Measurements from ENCODE around the gene SARNP. TPM values are rescaled to one million over a fixed set of nuclear protein-coding genes. Genes with fewer than 3 reads are reported as not detected.
"Not testable (repeated sequence)": the region's sequence is repeated elsewhere in the genome, so short reads cannot be mapped to it uniquely, and the experiment has no call there.

The SARNP gene
- total RNA-seq, 1 donor from 2014 or later = 33.1 TPM

DNA sequence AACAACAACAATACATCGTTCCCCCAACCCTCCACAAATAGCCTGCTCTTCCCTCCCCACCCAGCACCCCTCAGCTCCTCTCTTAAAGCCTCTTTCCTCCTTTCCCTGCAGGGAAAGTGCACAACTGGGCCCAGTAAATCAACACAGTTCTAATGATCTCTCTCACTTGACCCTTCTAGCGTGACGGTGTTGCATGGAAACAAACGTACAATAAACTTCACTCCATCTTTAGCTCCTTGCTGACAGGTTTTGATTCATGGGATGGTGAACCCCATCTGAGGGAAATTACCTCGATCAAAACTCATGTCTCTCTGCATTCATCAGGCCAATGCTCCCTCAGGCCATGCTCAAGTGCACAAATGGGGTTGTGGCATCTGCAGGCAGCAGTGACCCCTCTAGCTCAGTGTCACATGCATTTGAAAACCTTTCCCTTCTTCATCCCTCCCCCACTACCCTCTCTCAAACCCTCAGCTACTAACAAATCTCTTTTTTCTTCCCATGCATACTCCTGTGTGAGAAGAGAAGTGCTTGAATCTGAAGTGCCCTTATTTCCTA lies 51.7 kb downstream of the SARNP start:
- no peak overlapping the region for H3K27ac ChIP-seq
- intact Hi-C loops (cut with DNase I) = no loop called here
- H3K4me3 ChIP-seq = no peak overlapping the region
- no peak for DNase-seq (ENCODE audit: extremely low spot score in 2 of 2)
- H3K4me1 ChIP-seq = no peaks in the 10 kb centered on the region
- H3K27me3 ChIP-seq = no peaks in the 10 kb centered on the region
- TF ChIP-seq POLR2AphosphoS5 (IDR thresholded peaks at IDR 0.05; ENCODE audit: insufficient read depth in 1 of 2, low read depth in 1 of 2) = no peak
- no peak for TF ChIP-seq POLR2A (IDR thresholded peaks at IDR 0.05)
- TF ChIP-seq CTCF (IDR thresholded peaks at IDR 0.05) = no peak
- peaks cover 0 to 17% of the 10 kb centered on the region in 2 donors for H3K36me3 ChIP-seq
- H3K9me3 ChIP-seq = no peaks in the 10 kb centered on the region

- DNase-seq (ENCODE audit: extremely low spot score in 2 of 2) = no peak
- H3K27me3 ChIP-seq = no peaks in the 10 kb centered on the region
- H3K4me3 ChIP-seq = no peak overlapping the region
- no peaks in the 10 kb centered on the region for H3K9me3 ChIP-seq
- intact Hi-C loops (cut with DNase I) = no loop called here
- no peak overlapping the region for H3K27ac ChIP-seq
- H3K36me3 ChIP-seq = peaks cover 0 to 27% of the 10 kb centered on the region in 2 donors
- no peaks in the 10 kb centered on the region for H3K4me1 ChIP-seq
- TF ChIP-seq POLR2A (IDR thresholded peaks at IDR 0.05) (no peak), POLR2AphosphoS5 (IDR thresholded peaks at IDR 0.05; ENCODE audit: insufficient read depth in 1 of 2, low read depth in 1 of 2) (no peak), CTCF (IDR thresholded peaks at IDR 0.05) (no peak)
Observed at GRCh38 chr12:55762646-55763045, 54.9 kb downstream of the SARNP start.

DNA sequence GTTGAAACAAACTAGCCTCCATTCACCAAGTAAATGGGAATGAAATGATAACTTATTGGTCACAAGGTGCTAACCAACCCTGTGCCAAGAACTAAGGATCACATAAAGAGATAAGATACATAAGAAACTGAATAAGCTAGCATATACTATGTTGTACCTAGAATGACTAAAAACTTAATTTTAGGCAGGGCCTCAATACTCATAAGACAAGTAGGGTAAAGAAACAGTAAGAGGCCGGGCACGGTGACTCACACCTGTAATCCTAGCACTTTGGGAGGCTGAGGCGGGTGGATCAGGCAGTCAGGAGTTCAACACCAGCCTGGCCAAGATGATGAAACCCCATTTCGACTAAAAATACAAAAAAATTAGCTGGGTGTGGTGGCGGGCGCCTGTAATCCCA lies 56.9 kb downstream of the SARNP start:
- Histone ChIP-seq H3K27me3 (no peaks in the 10 kb centered on the region), H3K27ac (no peak overlapping the region), H3K36me3 (peaks cover 0 to 31% of the 10 kb centered on the region in 2 donors), H3K9me3 (no peaks in the 10 kb centered on the region), H3K4me3 (no peak overlapping the region), H3K4me1 (no peaks in the 10 kb centered on the region)
- no peak for TF ChIP-seq POLR2AphosphoS5 (IDR thresholded peaks at IDR 0.05; ENCODE audit: insufficient read depth in 1 of 2, low read depth in 1 of 2)
- intact Hi-C loops (cut with DNase I) = no loop called here
- no peak for DNase-seq (ENCODE audit: extremely low spot score in 2 of 2)

DNA sequence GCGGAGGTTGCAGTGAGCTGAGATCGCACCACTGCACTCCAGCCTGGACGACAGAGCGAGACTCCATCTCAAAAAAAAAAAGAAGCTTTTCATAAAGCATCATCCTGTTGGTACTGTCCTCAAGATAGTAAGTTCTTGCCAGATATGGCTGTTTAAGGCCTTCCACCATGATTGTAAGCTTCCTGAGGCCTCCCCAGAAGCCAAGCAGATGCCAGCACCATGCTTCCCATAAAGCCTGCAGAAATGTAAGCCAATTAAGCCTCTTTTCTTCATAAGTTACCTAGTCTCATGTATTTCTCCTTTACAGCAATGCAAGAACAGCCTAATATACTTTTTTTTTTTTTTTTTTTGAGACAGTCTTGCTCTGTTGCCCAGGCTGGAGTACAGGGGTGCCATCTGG lies 58.9 kb downstream of the SARNP start:
- H3K4me1 ChIP-seq; H3K27ac ChIP-seq; H3K27me3 ChIP-seq; H3K4me3 ChIP-seq; intact Hi-C loops (cut with DNase I); DNase-seq (ENCODE audit: extremely low spot score in 2 of 2); H3K9me3 ChIP-seq: not testable (repeated sequence)
- H3K36me3 ChIP-seq = peaks cover 0 to 40% of the 10 kb centered on the region in 2 donors

- intact Hi-C loops (cut with DNase I) = no loop called here
- no peak overlapping the region for H3K27ac ChIP-seq
- DNase-seq (ENCODE audit: extremely low spot score in 2 of 2) = no peak
- H3K9me3 ChIP-seq = no peaks in the 10 kb centered on the region
- H3K36me3 ChIP-seq = peaks cover 0 to 48% of the 10 kb centered on the region in 2 donors
- no peaks in the 10 kb centered on the region for H3K4me1 ChIP-seq
- no peak for TF ChIP-seq POLR2A (IDR thresholded peaks at IDR 0.05)
- no peak for TF ChIP-seq POLR2AphosphoS5 (IDR thresholded peaks at IDR 0.05; ENCODE audit: insufficient read depth in 1 of 2, low read depth in 1 of 2)
- TF ChIP-seq CTCF (IDR thresholded peaks at IDR 0.05) = no peak
- no peaks in the 10 kb centered on the region for H3K27me3 ChIP-seq
- no peak overlapping the region for H3K4me3 ChIP-seq
Observed at GRCh38 chr12:55757701-55758100, 59.8 kb downstream of the SARNP start.

DNA sequence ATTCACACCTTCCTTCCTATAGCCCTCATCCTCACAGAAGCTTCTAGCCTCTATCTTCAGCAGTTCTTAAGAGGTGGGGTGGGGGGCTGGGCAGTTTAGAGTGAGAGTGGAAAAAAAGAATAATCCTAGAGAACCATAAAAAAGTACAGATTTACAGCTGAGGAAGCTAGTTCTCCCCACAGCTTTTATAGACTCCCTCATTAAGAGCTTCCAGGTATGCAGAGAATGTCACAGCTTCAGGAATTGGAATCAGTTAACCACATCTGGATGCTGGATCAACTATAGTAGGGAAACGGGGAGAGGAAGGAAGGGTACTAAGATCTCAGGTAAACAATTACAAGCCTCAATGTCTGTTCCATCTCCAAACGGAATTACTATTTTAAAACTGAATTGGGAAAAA lies 62.3 kb downstream of the SARNP start:
- no peak overlapping the region for H3K4me3 ChIP-seq
- H3K27me3 ChIP-seq = no peaks in the 10 kb centered on the region
- no peaks in the 10 kb centered on the region for H3K9me3 ChIP-seq
- no peak overlapping the region for H3K27ac ChIP-seq
- TF ChIP-seq POLR2A (IDR thresholded peaks at IDR 0.05) (no peak), CTCF (IDR thresholded peaks at IDR 0.05) (no peak), POLR2AphosphoS5 (IDR thresholded peaks at IDR 0.05; ENCODE audit: insufficient read depth in 1 of 2, low read depth in 1 of 2) (no peak)
- no peaks in the 10 kb centered on the region for H3K4me1 ChIP-seq
- peaks cover 0 to 59% of the 10 kb centered on the region in 2 donors for H3K36me3 ChIP-seq
- no peak for DNase-seq (ENCODE audit: extremely low spot score in 2 of 2)
- intact Hi-C loops (cut with DNase I) = no loop called here
